Kidney (tissue), 14 donors: ENCODE results near the gene NTSR1. TPM values are rescaled to one million over a fixed set of nuclear protein-coding genes. Genes with fewer than 3 reads are reported as not detected.

ENCODE experiments used
- DNase-seq, 5 donors: peaks; one replicate each; pipeline ENCODE4 v3.0.0-alpha.2; 2013 to 2020
- FAIRE-seq: peaks from 2 replicates; lab custom pipeline; 2012; peaks lifted over from hg19 to GRCh38; lab: Jason Lieb, UNC
- H3K27ac ChIP-seq, 2 donors: one replicate each; pipeline ENCODE4 v1.7.0; 2013; ENCODE audit warnings: low read depth in 2 of 2, low read length in 2 of 2, inconsistent platforms in 1 of 2
- H3K27me3 ChIP-seq: one replicate; pipeline ENCODE4 v1.7.1; 2013; ENCODE audit warnings: low read length, inconsistent platforms; ENCODE audit not compliant: control insufficient read depth, insufficient read depth
- H3K36me3 ChIP-seq, 3 donors: one replicate each; pipeline versions ENCODE4 v1.7.0 to v1.7.1; 2013; ENCODE audit warnings: low read length in 3 of 3, control low read depth in 1 of 3, inconsistent platforms in 1 of 3; ENCODE audit not compliant: insufficient read depth in 3 of 3, control insufficient read depth in 2 of 3
- H3K4me1 ChIP-seq, 3 donors: one replicate each; pipeline versions ENCODE4 v1.7.0 to v1.7.1; 2013; ENCODE audit warnings: low read length in 3 of 3, inconsistent platforms in 1 of 3, low read depth in 1 of 3; ENCODE audit not compliant: control insufficient read depth in 2 of 3, insufficient read depth in 2 of 3
- H3K4me3 ChIP-seq, 3 donors: one replicate each; pipeline versions ENCODE4 v1.7.0 to v1.8.1; 2013; ENCODE audit warnings: low read length in 3 of 3, control low read depth in 1 of 3, inconsistent platforms in 1 of 3
- H3K9ac ChIP-seq, 3 donors: one replicate each; pipeline versions ENCODE4 v1.7.0 to v1.7.1; 2013; ENCODE audit warnings: low read length in 3 of 3, control low read depth in 1 of 3, inconsistent platforms in 1 of 3
- H3K9me3 ChIP-seq, 3 donors: one replicate each; pipeline versions ENCODE4 v1.7.0 to v1.7.1; 2013; ENCODE audit warnings: low read length in 3 of 3, control low read depth in 1 of 3, inconsistent platforms in 1 of 3; ENCODE audit not compliant: control insufficient read depth in 2 of 3, insufficient read depth in 1 of 3
- intact Hi-C: fragments of 100-400 bp; cut with DNase I; formaldehyde crosslinking; loops from one replicate; pipeline ENCODE4 v1.11.1; 2022
- polyA plus RNA-seq: library from polyadenylated mRNA; stranded (reverse); fragments of 350-450 nt; fragmentation: Illumina TruSeq; extraction: RNeasy Lipid Tissue Mini Kit (QIAGEN cat#74804); gene quantifications from one replicate; pipeline ENCODE4 v1.2.3, GENCODE V29; 2014; ENCODE audit warnings: low read depth, low replicate concordance; ENCODE audit not compliant: insufficient read depth
- total RNA-seq: library from RNA; stranded (reverse); fragmentation: NEBNext Ultra II Directional; extraction: Animal tissue kit (Norgen Biotek cat#: 25700); gene quantifications from one replicate; pipeline ENCODE4 v1.2.1, GENCODE V29; 2021
- TF ChIP-seq, protein P1 (sequence below): IDR thresholded peaks from 3 replicates; pipeline ENCODE4 v1.5.1; 2012; ENCODE audit warnings: mild to moderate bottlenecking, moderate library complexity, borderline replicate concordance; ENCODE audit not compliant: insufficient read depth; ENCODE audit errors: extremely low read depth
- donor health status: control.
- donor health status: control.
- donor health status: control.
- donor health status: control.
- donor health status: control.
- donor health status: DM: yes; HTN: yes; CAD: no.
- donor health status: Normal renal cell carcinoma (clear cell type).

The NTSR1 gene
- total and polyA plus RNA-seq, 2 donors from 2014 or later, result 0.09 TPM; not detected in 1

- intact Hi-C loops, result no loop called here
- H3K36me3 ChIP-seq, result no peaks in the 10 kb centered on the region
- TF ChIP-seq, protein P1, sequence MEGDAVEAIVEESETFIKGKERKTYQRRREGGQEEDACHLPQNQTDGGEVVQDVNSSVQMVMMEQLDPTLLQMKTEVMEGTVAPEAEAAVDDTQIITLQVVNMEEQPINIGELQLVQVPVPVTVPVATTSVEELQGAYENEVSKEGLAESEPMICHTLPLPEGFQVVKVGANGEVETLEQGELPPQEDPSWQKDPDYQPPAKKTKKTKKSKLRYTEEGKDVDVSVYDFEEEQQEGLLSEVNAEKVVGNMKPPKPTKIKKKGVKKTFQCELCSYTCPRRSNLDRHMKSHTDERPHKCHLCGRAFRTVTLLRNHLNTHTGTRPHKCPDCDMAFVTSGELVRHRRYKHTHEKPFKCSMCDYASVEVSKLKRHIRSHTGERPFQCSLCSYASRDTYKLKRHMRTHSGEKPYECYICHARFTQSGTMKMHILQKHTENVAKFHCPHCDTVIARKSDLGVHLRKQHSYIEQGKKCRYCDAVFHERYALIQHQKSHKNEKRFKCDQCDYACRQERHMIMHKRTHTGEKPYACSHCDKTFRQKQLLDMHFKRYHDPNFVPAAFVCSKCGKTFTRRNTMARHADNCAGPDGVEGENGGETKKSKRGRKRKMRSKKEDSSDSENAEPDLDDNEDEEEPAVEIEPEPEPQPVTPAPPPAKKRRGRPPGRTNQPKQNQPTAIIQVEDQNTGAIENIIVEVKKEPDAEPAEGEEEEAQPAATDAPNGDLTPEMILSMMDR, result no peak
- peaks cover 10% of the 10 kb centered on the region for H3K27me3 ChIP-seq
- no peak overlapping the region for H3K4me3 ChIP-seq
- no peaks in the 10 kb centered on the region for H3K4me1 ChIP-seq
- H3K27ac ChIP-seq, result no peak overlapping the region
- no peaks in the 10 kb centered on the region for H3K9me3 ChIP-seq
- DNase-seq, result peak in 1 of 5 donors; percentile 54
- FAIRE-seq, result no peak
- no peak overlapping the region for H3K9ac ChIP-seq
Measured at GRCh38 chr20:62714006-62714405, 5.4 kb downstream of the NTSR1 start.

DNA sequence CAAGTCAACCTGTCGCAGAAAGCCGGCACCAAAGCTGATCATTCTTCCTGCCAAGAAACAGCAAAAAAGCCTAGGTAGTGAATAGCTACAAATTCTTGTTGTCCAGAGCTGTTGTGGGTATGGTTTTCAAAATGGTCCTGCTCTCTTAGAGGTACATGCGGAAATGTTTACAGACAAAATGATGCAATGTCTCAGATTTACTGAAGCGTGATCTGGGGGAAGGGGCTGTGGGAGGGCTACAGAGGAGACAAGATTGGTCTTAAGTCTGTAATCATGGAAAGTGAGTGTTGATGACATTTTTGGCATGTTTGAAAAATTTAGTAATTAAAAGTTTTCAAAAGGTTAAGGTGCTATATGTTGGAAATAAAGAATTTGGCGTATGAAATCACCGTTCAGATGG is 6.2 kb downstream of the NTSR1 start:
- Histone ChIP-seq H3K27ac (no peak overlapping the region), H3K4me3 (no peak overlapping the region), H3K27me3 (peaks cover 3% of the 10 kb centered on the region), H3K36me3 (no peaks in the 10 kb centered on the region), H3K9ac (no peak overlapping the region), H3K9me3 (no peaks in the 10 kb centered on the region), H3K4me1 (no peaks in the 10 kb centered on the region)
- no peak for FAIRE-seq
- TF ChIP-seq, protein P1, result no peak
- intact Hi-C loops, result no loop called here
- no peak for DNase-seq

DNA sequence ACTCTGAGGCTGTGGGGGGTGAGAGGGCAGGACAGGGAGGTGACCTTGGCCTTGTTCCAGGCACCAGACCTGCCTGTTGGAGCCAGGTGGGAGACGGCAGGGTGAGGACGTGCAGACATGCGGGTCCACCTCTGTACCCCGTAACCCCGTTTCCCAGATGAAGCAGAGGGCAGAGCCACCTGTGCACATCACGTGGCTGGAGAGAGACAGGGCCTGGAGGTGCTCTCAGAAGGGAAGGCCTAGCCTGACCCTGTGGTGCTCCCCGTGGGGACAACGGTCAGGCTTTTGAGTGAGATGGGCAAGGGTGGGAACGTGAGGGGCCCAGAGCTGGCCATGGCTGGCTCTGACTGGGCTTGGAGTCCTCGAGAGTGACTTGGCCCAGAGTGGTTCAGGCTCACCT is 6.6 kb downstream of the NTSR1 start:
- H3K4me3 ChIP-seq, result no peak overlapping the region
- peak in 1 of 5 donors; percentile 38 for DNase-seq
- intact Hi-C loops, result no loop called here
- no peak overlapping the region for H3K27ac ChIP-seq
- TF ChIP-seq, protein P1, result no peak
- no peaks in the 10 kb centered on the region for H3K4me1 ChIP-seq
- H3K36me3 ChIP-seq, result no peaks in the 10 kb centered on the region
- no peak for FAIRE-seq
- H3K9me3 ChIP-seq, result no peaks in the 10 kb centered on the region
- H3K27me3 ChIP-seq, result peaks cover 2% of the 10 kb centered on the region
- no peak overlapping the region for H3K9ac ChIP-seq
